Measurements from ENCODE around the gene DLGAP4. TPM values are rescaled to one million over a fixed set of nuclear protein-coding genes. Genes with fewer than 3 reads are reported as not detected.

Gene DLGAP4
- total and polyA plus RNA-seq, 2 of the 13 experiments (the other 11 are each of a cell fraction or from before 2014, with no cell fraction given), result 15.2 to 26.7 TPM

GRCh38 chr20:36259177-36260061, 46.7 kb upstream of the DLGAP4 start (continued):
- TF ChIP-seq, protein P1, sequence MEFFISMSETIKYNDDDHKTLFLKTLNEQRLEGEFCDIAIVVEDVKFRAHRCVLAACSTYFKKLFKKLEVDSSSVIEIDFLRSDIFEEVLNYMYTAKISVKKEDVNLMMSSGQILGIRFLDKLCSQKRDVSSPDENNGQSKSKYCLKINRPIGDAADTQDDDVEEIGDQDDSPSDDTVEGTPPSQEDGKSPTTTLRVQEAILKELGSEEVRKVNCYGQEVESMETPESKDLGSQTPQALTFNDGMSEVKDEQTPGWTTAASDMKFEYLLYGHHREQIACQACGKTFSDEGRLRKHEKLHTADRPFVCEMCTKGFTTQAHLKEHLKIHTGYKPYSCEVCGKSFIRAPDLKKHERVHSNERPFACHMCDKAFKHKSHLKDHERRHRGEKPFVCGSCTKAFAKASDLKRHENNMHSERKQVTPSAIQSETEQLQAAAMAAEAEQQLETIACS (CRISPR knock-in tag; IDR thresholded peaks at IDR 0.05), result no peak
- peak; percentile 47 for TF ChIP-seq SKI (IDR thresholded peaks at IDR 0.05; ENCODE audit: partially characterized antibody)
- peak; percentile 82 for TF ChIP-seq FOSL2 (CRISPR knock-in tag; IDR thresholded peaks at IDR 0.05)
- no peak for TF ChIP-seq ZNF383 (CRISPR knock-in tag; IDR thresholded peaks at IDR 0.05; ENCODE audit: borderline replicate concordance)
- TF ChIP-seq ZNF232 (CRISPR knock-in tag; IDR thresholded peaks at IDR 0.05; ENCODE audit: borderline replicate concordance), result no peak
- peak; percentile 44; the same call in 1 of the 2 replicates for TF ChIP-seq SAP130 (CRISPR knock-in tag; IDR thresholded peaks at IDR 0.05; ENCODE audit: low read depth)
- TF ChIP-seq ZNF549 (CRISPR knock-in tag; IDR thresholded peaks at IDR 0.05), result no peak
- TF ChIP-seq, protein P2, sequence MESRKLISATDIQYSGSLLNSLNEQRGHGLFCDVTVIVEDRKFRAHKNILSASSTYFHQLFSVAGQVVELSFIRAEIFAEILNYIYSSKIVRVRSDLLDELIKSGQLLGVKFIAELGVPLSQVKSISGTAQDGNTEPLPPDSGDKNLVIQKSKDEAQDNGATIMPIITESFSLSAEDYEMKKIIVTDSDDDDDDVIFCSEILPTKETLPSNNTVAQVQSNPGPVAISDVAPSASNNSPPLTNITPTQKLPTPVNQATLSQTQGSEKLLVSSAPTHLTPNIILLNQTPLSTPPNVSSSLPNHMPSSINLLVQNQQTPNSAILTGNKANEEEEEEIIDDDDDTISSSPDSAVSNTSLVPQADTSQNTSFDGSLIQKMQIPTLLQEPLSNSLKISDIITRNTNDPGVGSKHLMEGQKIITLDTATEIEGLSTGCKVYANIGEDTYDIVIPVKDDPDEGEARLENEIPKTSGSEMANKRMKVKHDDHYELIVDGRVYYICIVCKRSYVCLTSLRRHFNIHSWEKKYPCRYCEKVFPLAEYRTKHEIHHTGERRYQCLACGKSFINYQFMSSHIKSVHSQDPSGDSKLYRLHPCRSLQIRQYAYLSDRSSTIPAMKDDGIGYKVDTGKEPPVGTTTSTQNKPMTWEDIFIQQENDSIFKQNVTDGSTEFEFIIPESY (CRISPR knock-in tag; IDR thresholded peaks at IDR 0.05), result peak; percentile 14
- TF ChIP-seq ATM (IDR thresholded peaks at IDR 0.05; ENCODE audit: borderline replicate concordance), result no peak
- no peak for TF ChIP-seq PLSCR1 (CRISPR knock-in tag; IDR thresholded peaks at IDR 0.05; ENCODE audit: borderline replicate concordance)
- TF ChIP-seq RXRA (CRISPR knock-in tag; IDR thresholded peaks at IDR 0.05), result peak; percentile 37; the same call in 1 of the 2 replicates
- peak; percentile 22; the same call in 1 of the 2 replicates for TF ChIP-seq JUNB (CRISPR knock-in tag; IDR thresholded peaks at IDR 0.05; ENCODE audit: borderline replicate concordance)
- TF ChIP-seq RARA (CRISPR knock-in tag; IDR thresholded peaks at IDR 0.05), result peak; percentile 65
- 0 out of 2 replicates have a peak, but pooled peaks have one; percentile 27 for TF ChIP-seq POLR2AphosphoS2 (IDR thresholded peaks at IDR 0.05; ENCODE audit: low read depth, low read length)
- TF ChIP-seq, protein P3, sequence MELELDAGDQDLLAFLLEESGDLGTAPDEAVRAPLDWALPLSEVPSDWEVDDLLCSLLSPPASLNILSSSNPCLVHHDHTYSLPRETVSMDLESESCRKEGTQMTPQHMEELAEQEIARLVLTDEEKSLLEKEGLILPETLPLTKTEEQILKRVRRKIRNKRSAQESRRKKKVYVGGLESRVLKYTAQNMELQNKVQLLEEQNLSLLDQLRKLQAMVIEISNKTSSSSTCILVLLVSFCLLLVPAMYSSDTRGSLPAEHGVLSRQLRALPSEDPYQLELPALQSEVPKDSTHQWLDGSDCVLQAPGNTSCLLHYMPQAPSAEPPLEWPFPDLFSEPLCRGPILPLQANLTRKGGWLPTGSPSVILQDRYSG (CRISPR knock-in tag; IDR thresholded peaks at IDR 0.05), result no peak
- TF ChIP-seq, protein P4, sequence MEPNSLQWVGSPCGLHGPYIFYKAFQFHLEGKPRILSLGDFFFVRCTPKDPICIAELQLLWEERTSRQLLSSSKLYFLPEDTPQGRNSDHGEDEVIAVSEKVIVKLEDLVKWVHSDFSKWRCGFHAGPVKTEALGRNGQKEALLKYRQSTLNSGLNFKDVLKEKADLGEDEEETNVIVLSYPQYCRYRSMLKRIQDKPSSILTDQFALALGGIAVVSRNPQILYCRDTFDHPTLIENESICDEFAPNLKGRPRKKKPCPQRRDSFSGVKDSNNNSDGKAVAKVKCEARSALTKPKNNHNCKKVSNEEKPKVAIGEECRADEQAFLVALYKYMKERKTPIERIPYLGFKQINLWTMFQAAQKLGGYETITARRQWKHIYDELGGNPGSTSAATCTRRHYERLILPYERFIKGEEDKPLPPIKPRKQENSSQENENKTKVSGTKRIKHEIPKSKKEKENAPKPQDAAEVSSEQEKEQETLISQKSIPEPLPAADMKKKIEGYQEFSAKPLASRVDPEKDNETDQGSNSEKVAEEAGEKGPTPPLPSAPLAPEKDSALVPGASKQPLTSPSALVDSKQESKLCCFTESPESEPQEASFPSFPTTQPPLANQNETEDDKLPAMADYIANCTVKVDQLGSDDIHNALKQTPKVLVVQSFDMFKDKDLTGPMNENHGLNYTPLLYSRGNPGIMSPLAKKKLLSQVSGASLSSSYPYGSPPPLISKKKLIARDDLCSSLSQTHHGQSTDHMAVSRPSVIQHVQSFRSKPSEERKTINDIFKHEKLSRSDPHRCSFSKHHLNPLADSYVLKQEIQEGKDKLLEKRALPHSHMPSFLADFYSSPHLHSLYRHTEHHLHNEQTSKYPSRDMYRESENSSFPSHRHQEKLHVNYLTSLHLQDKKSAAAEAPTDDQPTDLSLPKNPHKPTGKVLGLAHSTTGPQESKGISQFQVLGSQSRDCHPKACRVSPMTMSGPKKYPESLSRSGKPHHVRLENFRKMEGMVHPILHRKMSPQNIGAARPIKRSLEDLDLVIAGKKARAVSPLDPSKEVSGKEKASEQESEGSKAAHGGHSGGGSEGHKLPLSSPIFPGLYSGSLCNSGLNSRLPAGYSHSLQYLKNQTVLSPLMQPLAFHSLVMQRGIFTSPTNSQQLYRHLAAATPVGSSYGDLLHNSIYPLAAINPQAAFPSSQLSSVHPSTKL (CRISPR knock-in tag; IDR thresholded peaks at IDR 0.05), result peak; percentile 29; the same call in 1 of the 2 replicates
- no peak for TF ChIP-seq POLR2A (IDR thresholded peaks at IDR 0.05; ENCODE audit: insufficient read depth in 1 of 2, low read depth in 2 of 2, low read length in 2 of 2)
- 0 out of 2 replicates have a peak, but pooled peaks have one; percentile 30 for TF ChIP-seq ZNF451 (CRISPR knock-in tag; IDR thresholded peaks at IDR 0.05)

Data from HepG2 (cell line).